SK-N-SH treated with all-trans-retinoic acid at 6 μM for 48 hours (cell line): ENCODE measurements around the gene TEX11.
A peak's percentile ranks its signal among the peaks of the same experiment; 100 is the strongest.
"Not testable (repeated sequence)": the region's sequence is repeated elsewhere in the genome, so short reads cannot be mapped to it uniquely, and the experiment has no call there.

Source experiments
- ATAC-seq: fragments of 200-7000 bp; cut with Tn5 transposase; 3 replicates; pipeline ENCODE4 v1.9.1; 2020; ENCODE audit warnings: mild to moderate bottlenecking, moderate library complexity
- ARNTL ChIP-seq: fragments of 450-650 bp; formaldehyde crosslinking; IDR thresholded peaks from 2 replicates; pipeline ENCODE4 v1.5.0; 2020; ENCODE audit warnings: low read depth, mild to moderate bottlenecking, moderate library complexity, borderline replicate concordance
- BACH2 ChIP-seq: fragments of 250-450 bp; sonication (Bioruptor Pico); IDR thresholded peaks from 2 replicates; pipeline ENCODE4 v1.9.0; 2021; ENCODE audit warnings: mild to moderate bottlenecking, borderline replicate concordance
- CSDC2 ChIP-seq: fragments of 250-450 bp; sonication (Bioruptor Pico); IDR thresholded peaks from 2 replicates; pipeline ENCODE4 v1.5.0; 2020; ENCODE audit warnings: mild to moderate bottlenecking, moderate library complexity
- ESRRG ChIP-seq: fragments of 250-450 bp; sonication (Bioruptor Pico); IDR thresholded peaks from 2 replicates; pipeline ENCODE4 v1.6.1; 2021; ENCODE audit warnings: mild to moderate bottlenecking
- GLIS3 ChIP-seq: fragments of 250-450 bp; sonication (Bioruptor Pico); IDR thresholded peaks from 2 replicates; pipeline ENCODE4 v1.5.0; 2020; ENCODE audit warnings: mild to moderate bottlenecking, moderate library complexity
- ISL1 ChIP-seq: fragments of 250-450 bp; sonication (Bioruptor Pico); IDR thresholded peaks from 2 replicates; pipeline ENCODE4 v2.1.2; 2022; ENCODE audit warnings: mild to moderate bottlenecking, moderate library complexity
- OSR1 ChIP-seq: fragments of 250-450 bp; sonication (Bioruptor Pico); IDR thresholded peaks from 2 replicates; pipeline ENCODE4 v1.8.0; 2022; ENCODE audit warnings: moderate library complexity, mild to moderate bottlenecking, inconsistent platforms
- RARB ChIP-seq: fragments of 250-450 bp; sonication (Bioruptor Pico); IDR thresholded peaks from 2 replicates; pipeline ENCODE4 v1.8.0; 2021; ENCODE audit warnings: mild to moderate bottlenecking, moderate library complexity
- TCF4 ChIP-seq: fragments of 250-450 bp; sonication (Bioruptor Pico); IDR thresholded peaks from 2 replicates; pipeline ENCODE4 v1.8.0; 2021; ENCODE audit warnings: mild to moderate bottlenecking, moderate library complexity, borderline replicate concordance
- TOX ChIP-seq: fragments of 250-450 bp; sonication (Bioruptor Pico); IDR thresholded peaks from 2 replicates; pipeline ENCODE4 v1.8.0; 2021; ENCODE audit warnings: mild to moderate bottlenecking, moderate library complexity, borderline replicate concordance
- ZFP3 ChIP-seq: fragments of 250-450 bp; sonication (Bioruptor Pico); IDR thresholded peaks from 2 replicates; pipeline ENCODE4 v1.5.0; 2020; ENCODE audit warnings: mild to moderate bottlenecking, moderate library complexity
- ZFP30 ChIP-seq: fragments of 450-650 bp; formaldehyde crosslinking; IDR thresholded peaks from 2 replicates; pipeline ENCODE4 v1.5.0; 2022; ENCODE audit warnings: mild to moderate bottlenecking, moderate library complexity
- ZNF565 ChIP-seq: fragments of 450-650 bp; formaldehyde crosslinking; conservative IDR thresholded peaks from 2 replicates; pipeline ENCODE4 v1.5.0; 2020; ENCODE audit warnings: low read depth, mild to moderate bottlenecking, moderate library complexity
- ZNF70 ChIP-seq: fragments of 450-650 bp; formaldehyde crosslinking; IDR thresholded peaks from 2 replicates; pipeline ENCODE4 v1.5.0; 2020; ENCODE audit warnings: mild to moderate bottlenecking, moderate library complexity
- ZNF8 ChIP-seq: fragments of 450-650 bp; formaldehyde crosslinking; IDR thresholded peaks from 2 replicates; pipeline ENCODE4 v1.5.0; 2020; ENCODE audit warnings: mild to moderate bottlenecking, moderate library complexity
- TF ChIP-seq, protein P1 (sequence below): fragments of 250-450 bp; sonication (Bioruptor Pico); IDR thresholded peaks from 2 replicates; pipeline ENCODE4 v1.8.0; 2020; ENCODE audit warnings: mild to moderate bottlenecking, moderate library complexity, borderline replicate concordance
- TF ChIP-seq, protein P2 (sequence below): fragments of 250-450 bp; sonication (Bioruptor Pico); IDR thresholded peaks from 2 replicates; pipeline ENCODE4 v1.5.1; 2021; ENCODE audit warnings: mild to moderate bottlenecking, moderate library complexity
- TF ChIP-seq, protein P3 (sequence below): fragments of 250-450 bp; sonication (Bioruptor Pico); IDR thresholded peaks from 2 replicates; pipeline ENCODE4 v1.8.0; 2021; ENCODE audit warnings: low read depth, mild to moderate bottlenecking, moderate library complexity, borderline replicate concordance
- TF ChIP-seq, protein P4 (sequence below): fragments of 250-450 bp; sonication (Bioruptor Pico); IDR thresholded peaks from 2 replicates; pipeline ENCODE4 v1.5.1; 2020; ENCODE audit warnings: low read depth, mild to moderate bottlenecking, moderate library complexity

Gene TEX11

DNA sequence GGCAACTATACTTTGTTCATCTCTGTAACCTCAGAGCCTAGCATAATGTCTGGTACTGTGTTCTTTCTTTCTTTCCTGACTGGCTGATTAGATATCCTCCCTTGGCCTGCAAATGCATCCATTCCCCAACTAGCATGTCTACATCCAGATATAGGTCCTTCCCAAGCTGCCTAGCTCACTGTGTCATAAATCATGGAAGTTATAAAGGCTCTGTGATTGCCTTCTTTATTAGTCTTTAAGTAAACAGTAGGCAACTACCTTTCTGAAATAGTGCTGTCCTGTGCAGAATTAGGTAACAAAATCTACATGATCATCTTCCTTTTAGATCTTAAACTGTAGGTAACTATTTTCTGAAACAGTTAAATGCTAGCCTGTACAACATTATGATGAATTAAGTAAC lies 239.4 kb downstream of the TEX11 start:
- TF ChIP-seq ESRRG (CRISPR knock-in tag), result no peak
- TF ChIP-seq OSR1 (CRISPR knock-in tag), result no peak
- TF ChIP-seq, protein P1, sequence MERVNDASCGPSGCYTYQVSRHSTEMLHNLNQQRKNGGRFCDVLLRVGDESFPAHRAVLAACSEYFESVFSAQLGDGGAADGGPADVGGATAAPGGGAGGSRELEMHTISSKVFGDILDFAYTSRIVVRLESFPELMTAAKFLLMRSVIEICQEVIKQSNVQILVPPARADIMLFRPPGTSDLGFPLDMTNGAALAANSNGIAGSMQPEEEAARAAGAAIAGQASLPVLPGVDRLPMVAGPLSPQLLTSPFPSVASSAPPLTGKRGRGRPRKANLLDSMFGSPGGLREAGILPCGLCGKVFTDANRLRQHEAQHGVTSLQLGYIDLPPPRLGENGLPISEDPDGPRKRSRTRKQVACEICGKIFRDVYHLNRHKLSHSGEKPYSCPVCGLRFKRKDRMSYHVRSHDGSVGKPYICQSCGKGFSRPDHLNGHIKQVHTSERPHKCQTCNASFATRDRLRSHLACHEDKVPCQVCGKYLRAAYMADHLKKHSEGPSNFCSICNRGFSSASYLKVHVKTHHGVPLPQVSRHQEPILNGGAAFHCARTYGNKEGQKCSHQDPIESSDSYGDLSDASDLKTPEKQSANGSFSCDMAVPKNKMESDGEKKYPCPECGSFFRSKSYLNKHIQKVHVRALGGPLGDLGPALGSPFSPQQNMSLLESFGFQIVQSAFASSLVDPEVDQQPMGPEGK (CRISPR knock-in tag), result no peak
- TF ChIP-seq, protein P2, sequence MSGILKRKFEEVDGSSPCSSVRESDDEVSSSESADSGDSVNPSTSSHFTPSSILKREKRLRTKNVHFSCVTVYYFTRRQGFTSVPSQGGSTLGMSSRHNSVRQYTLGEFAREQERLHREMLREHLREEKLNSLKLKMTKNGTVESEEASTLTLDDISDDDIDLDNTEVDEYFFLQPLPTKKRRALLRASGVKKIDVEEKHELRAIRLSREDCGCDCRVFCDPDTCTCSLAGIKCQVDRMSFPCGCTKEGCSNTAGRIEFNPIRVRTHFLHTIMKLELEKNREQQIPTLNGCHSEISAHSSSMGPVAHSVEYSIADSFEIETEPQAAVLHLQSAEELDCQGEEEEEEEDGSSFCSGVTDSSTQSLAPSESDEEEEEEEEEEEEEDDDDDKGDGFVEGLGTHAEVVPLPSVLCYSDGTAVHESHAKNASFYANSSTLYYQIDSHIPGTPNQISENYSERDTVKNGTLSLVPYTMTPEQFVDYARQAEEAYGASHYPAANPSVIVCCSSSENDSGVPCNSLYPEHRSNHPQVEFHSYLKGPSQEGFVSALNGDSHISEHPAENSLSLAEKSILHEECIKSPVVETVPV, result no peak
- TF ChIP-seq ARNTL (CRISPR knock-in tag), result no peak
- no peak for TF ChIP-seq ZNF8 (CRISPR knock-in tag)
- no peak for TF ChIP-seq GLIS3 (CRISPR knock-in tag)
- no peak for TF ChIP-seq TOX (CRISPR knock-in tag)
- no peak for TF ChIP-seq TCF4 (CRISPR knock-in tag)
- TF ChIP-seq ISL1 (CRISPR knock-in tag), result no peak
- no peak for TF ChIP-seq ZNF70 (CRISPR knock-in tag)
- TF ChIP-seq CSDC2 (CRISPR knock-in tag), result no peak
- TF ChIP-seq, protein P3, sequence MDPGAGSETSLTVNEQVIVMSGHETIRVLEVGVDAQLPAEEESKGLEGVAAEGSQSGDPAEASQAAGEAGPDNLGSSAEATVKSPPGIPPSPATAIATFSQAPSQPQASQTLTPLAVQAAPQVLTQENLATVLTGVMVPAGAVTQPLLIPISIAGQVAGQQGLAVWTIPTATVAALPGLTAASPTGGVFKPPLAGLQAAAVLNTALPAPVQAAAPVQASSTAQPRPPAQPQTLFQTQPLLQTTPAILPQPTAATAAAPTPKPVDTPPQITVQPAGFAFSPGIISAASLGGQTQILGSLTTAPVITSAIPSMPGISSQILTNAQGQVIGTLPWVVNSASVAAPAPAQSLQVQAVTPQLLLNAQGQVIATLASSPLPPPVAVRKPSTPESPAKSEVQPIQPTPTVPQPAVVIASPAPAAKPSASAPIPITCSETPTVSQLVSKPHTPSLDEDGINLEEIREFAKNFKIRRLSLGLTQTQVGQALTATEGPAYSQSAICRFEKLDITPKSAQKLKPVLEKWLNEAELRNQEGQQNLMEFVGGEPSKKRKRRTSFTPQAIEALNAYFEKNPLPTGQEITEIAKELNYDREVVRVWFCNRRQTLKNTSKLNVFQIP, result no peak
- TF ChIP-seq, protein P4, sequence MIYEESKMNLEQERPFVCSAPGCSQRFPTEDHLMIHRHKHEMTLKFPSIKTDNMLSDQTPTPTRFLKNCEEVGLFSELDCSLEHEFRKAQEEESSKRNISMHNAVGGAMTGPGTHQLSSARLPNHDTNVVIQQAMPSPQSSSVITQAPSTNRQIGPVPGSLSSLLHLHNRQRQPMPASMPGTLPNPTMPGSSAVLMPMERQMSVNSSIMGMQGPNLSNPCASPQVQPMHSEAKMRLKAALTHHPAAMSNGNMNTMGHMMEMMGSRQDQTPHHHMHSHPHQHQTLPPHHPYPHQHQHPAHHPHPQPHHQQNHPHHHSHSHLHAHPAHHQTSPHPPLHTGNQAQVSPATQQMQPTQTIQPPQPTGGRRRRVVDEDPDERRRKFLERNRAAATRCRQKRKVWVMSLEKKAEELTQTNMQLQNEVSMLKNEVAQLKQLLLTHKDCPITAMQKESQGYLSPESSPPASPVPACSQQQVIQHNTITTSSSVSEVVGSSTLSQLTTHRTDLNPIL (CRISPR knock-in tag), result no peak

DNA sequence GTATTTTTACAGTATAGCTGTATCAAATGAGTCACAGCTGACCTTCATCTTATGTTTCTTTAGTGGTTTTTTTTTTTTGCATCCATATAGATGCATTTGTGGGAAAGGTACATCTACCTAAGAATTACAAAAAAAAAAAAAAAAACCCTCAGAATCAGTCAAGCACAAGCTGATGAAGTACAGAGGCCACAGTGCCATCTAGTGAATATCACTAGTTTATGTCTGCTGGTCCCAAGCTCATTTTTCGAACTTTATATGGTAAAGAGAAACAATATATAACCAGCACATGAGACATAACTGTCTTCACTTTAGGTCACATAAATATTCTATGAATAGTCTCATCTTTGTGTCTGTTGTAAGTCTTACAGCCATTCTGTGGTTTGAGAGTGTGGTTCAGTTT lies 243.8 kb downstream of the TEX11 start:
- TF ChIP-seq ARNTL (CRISPR knock-in tag), result no peak
- TF ChIP-seq TCF4 (CRISPR knock-in tag), result no peak
- TF ChIP-seq RARB, result no peak
- TF ChIP-seq, protein P4 (CRISPR knock-in tag), result no peak
- TF ChIP-seq, protein P3, result no peak
- no peak for TF ChIP-seq ZNF70 (CRISPR knock-in tag)
- TF ChIP-seq, all 23 proteins: peak for 0
- peak; percentile 74 for ATAC-seq

More for the DNA sequence above, 239.4 kb downstream of the TEX11 start:
- ATAC-seq, result no peak

DNA sequence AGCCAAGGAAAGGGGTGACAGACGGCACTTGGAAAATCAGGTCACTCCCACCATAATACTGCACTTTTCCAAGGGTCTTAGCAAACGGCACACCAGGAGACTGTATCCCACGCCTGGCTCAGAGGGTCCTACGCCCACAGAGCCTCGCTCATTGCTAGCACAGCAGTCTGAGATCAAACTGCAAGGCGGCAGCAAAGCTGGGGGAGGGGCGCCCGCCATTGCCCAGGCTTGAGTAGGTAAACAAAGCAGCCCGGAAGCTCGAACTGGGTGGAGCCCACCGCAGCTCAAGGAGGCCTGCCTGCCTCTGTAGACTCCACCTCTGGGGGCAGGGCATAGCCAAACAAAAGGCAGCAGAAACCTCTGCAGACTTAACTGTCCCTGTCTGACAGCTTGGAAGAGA lies 247.4 kb downstream of the TEX11 start:
- not testable (repeated sequence) for ATAC-seq

DNA sequence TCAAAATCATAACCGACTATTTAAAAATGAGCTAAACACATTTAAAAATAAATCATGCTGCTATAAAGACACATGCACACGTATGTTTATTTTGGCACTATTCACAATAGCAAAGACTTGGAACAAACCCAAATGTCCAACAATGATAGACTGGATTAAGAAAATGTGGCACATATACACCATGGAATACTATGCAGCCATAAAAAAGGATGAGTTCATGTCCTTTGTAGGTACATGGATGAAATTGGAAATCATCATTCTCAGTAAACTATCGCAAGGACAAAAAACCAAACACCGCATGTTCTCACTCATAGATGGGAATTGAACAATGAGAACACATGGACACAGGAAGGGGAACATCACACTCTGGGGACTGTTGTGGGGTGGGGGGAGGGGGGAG lies 251.0 kb downstream of the TEX11 start:
- ATAC-seq, result not testable (repeated sequence)

DNA sequence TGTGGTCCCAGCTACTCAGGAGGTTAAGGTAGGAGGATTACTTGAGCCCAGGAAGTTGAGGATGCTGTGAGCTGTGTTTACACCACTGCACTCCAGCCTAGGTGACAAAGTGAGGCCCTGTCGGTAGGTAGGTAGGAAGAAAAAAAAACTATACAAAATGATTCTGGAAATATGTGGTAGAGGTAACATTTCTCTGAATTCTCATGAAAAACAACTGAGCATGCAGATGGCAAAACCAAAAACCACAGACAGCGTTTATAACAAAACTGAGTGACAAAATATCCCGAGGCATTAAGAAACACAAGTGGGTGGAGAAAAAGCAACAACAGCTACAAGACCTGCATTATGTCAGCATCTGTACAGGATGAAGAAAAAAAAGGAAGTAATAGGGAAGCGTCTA lies 252.2 kb downstream of the TEX11 start:
- no peak for ATAC-seq
- no peak for TF ChIP-seq ESRRG (CRISPR knock-in tag)
- TF ChIP-seq, protein P2, result no peak
- no peak for TF ChIP-seq TOX (CRISPR knock-in tag)
- no peak for TF ChIP-seq ZNF565 (CRISPR knock-in tag)
- TF ChIP-seq ZFP30, result no peak
- TF ChIP-seq, protein P1 (CRISPR knock-in tag), result no peak
- no peak for TF ChIP-seq ISL1 (CRISPR knock-in tag)
- TF ChIP-seq GLIS3 (CRISPR knock-in tag), result no peak
- no peak for TF ChIP-seq BACH2 (CRISPR knock-in tag)
- TF ChIP-seq, protein P3, result no peak
- no peak for TF ChIP-seq ZNF8 (CRISPR knock-in tag)
- no peak for TF ChIP-seq ZFP3 (CRISPR knock-in tag)
